Measurements from ENCODE around the gene ARHGEF11. TPM values are rescaled to one million over a fixed set of nuclear protein-coding genes. Genes with fewer than 3 reads are reported as not detected.

Gene ARHGEF11
- total RNA-seq, 1 experiment from 2014 or later = 55.5 TPM

- Histone ChIP-seq H3K4me3 (ENCODE audit: low read depth in 2 of 2, low read length in 2 of 2) (no peak overlapping the region), H3K9me3 (ENCODE audit: control insufficient read depth, insufficient read depth, low read depth, low read length) (no peaks in the 10 kb centered on the region), H3K27ac (ENCODE audit: low read length) (no peak overlapping the region), H3K36me3 (ENCODE audit: control insufficient read depth, insufficient read depth, low read length) (no peaks in the 10 kb centered on the region), H3K27me3 (ENCODE audit: control insufficient read depth, insufficient read depth, low read length) (no peaks in the 10 kb centered on the region), H3K4me1 (ENCODE audit: control insufficient read depth, insufficient read depth, low read length) (no peaks in the 10 kb centered on the region)
- CTCF ChIA-PET = no interaction called here
- DNase-seq (ENCODE audit: low read depth, low spot score) (no peak), ATAC-seq (no peak)
- intact Hi-C loops (cut with micrococcal nuclease; ENCODE audit: unreplicated experiment) (no loop called here), in situ Hi-C loops (cut with HindIII; ENCODE audit: low pct_unique_long_range_greater_than_20kb, low sequenced_read_pairs) (no loop called here)
- BruUV-seq (replicated peaks) = no TSS peak
- no peak for TF ChIP-seq TCF7L2 (IDR thresholded peaks at IDR 0.05; ENCODE audit: low read depth, low read length)
- TF ChIP-seq CTCF (IDR thresholded peaks at IDR 0.05) = no peak
- TF ChIP-seq REST (IDR thresholded peaks at IDR 0.05; ENCODE audit: insufficient read depth in 1 of 2, low read depth in 2 of 2, low read length in 1 of 2) = no peak
- no peak for TF ChIP-seq POLR2AphosphoS5 (IDR thresholded peaks at IDR 0.05; ENCODE audit: low read depth, low read length)
- no peak for TF ChIP-seq SIN3A (IDR thresholded peaks at IDR 0.05; ENCODE audit: borderline replicate concordance, insufficient read depth, low read depth, low read length)
- POLR2A ChIA-PET = no interaction called here
Observed at GRCh38 chr1:157032303-157032702, 13.2 kb downstream of the ARHGEF11 start.

- Histone ChIP-seq H3K4me3 (ENCODE audit: low read depth in 2 of 2, low read length in 2 of 2) (no peak overlapping the region), H3K4me1 (ENCODE audit: control insufficient read depth, insufficient read depth, low read length) (no peaks in the 10 kb centered on the region), H3K27ac (ENCODE audit: low read length) (no peak overlapping the region), H3K27me3 (ENCODE audit: control insufficient read depth, insufficient read depth, low read length) (no peaks in the 10 kb centered on the region), H3K9me3 (ENCODE audit: control insufficient read depth, insufficient read depth, low read depth, low read length) (no peaks in the 10 kb centered on the region), H3K36me3 (ENCODE audit: control insufficient read depth, insufficient read depth, low read length) (no peaks in the 10 kb centered on the region)
- no peak for ATAC-seq
- intact Hi-C loops (cut with micrococcal nuclease; ENCODE audit: unreplicated experiment) (no loop called here), in situ Hi-C loops (cut with HindIII; ENCODE audit: low pct_unique_long_range_greater_than_20kb, low sequenced_read_pairs) (no loop called here)
- POLR2A ChIA-PET = no interaction called here
- BruUV-seq (replicated peaks) = no TSS peak
- no peak for DNase-seq (ENCODE audit: low read depth, low spot score)
- no peak for TF ChIP-seq TCF7L2 (IDR thresholded peaks at IDR 0.05; ENCODE audit: low read depth, low read length)
- no peak for TF ChIP-seq SIN3A (IDR thresholded peaks at IDR 0.05; ENCODE audit: borderline replicate concordance, insufficient read depth, low read depth, low read length)
- no peak for TF ChIP-seq REST (IDR thresholded peaks at IDR 0.05; ENCODE audit: insufficient read depth in 1 of 2, low read depth in 2 of 2, low read length in 1 of 2)
- no peak for TF ChIP-seq CTCF (IDR thresholded peaks at IDR 0.05)
- no peak for TF ChIP-seq POLR2AphosphoS5 (IDR thresholded peaks at IDR 0.05; ENCODE audit: low read depth, low read length)
- CTCF ChIA-PET = no interaction called here
Observed at GRCh38 chr1:157030728-157031127, 14.8 kb downstream of the ARHGEF11 start.
